Liver (tissue), 9 donors: ENCODE data around the gene ZNF175. TPM values are rescaled to one million over a fixed set of nuclear protein-coding genes. Genes with fewer than 3 reads are reported as not detected.

Experiments used
- DNase-seq: peaks from one replicate; pipeline ENCODE4 v3.0.0-alpha.2; 2017; ENCODE audit warnings: low spot score
- H3K27ac ChIP-seq, 2 donors: one replicate each; pipeline ENCODE4 v1.7.0; 2013; ENCODE audit warnings: inconsistent platforms in 2 of 2, low read length in 2 of 2, control low read depth in 1 of 2, low read depth in 1 of 2, mild to moderate bottlenecking in 1 of 2
- H3K27me3 ChIP-seq, 4 donors: one replicate each; pipeline versions ENCODE4 v1.6.1 to v1.7.0; 2013; ENCODE audit warnings: low read length in 3 of 4, inconsistent platforms in 1 of 4, mild to moderate bottlenecking in 1 of 4, moderate library complexity in 1 of 4; ENCODE audit not compliant: control insufficient read depth in 4 of 4, insufficient read depth in 4 of 4
- H3K36me3 ChIP-seq, 4 donors: one replicate each; pipeline versions ENCODE4 v1.6.1 to v1.7.0; 2013; ENCODE audit warnings: low read length in 3 of 4, mild to moderate bottlenecking in 3 of 4, low read depth in 1 of 4, moderate library complexity in 1 of 4; ENCODE audit not compliant: control insufficient read depth in 4 of 4, insufficient read depth in 3 of 4
- H3K4me1 ChIP-seq, 4 donors: one replicate each; pipeline versions ENCODE4 v1.6.1 to v1.7.0; 2013; ENCODE audit warnings: low read length in 3 of 4, mild to moderate bottlenecking in 3 of 4, moderate library complexity in 1 of 4; ENCODE audit not compliant: control insufficient read depth in 4 of 4, insufficient read depth in 4 of 4
- H3K4me3 ChIP-seq, 3 donors: one replicate each; pipeline versions ENCODE4 v1.6.1 to v1.7.0; 2013; ENCODE audit warnings: low read length in 3 of 3, control low read depth in 1 of 3, low read depth in 1 of 3, mild to moderate bottlenecking in 1 of 3
- H3K9ac ChIP-seq, 2 donors: one replicate each; pipeline ENCODE4 v1.7.0; 2013; ENCODE audit warnings: low read length in 2 of 2, mild to moderate bottlenecking in 2 of 2, moderate library complexity in 2 of 2, control low read depth in 1 of 2, low read depth in 1 of 2
- H3K9me3 ChIP-seq, 4 donors: one replicate each; pipeline versions ENCODE4 v1.6.1 to v1.7.0; 2013; ENCODE audit warnings: low read length in 3 of 4; ENCODE audit not compliant: control insufficient read depth in 4 of 4
- FOXA1 ChIP-seq: IDR thresholded peaks from 2 replicates; pipeline ENCODE4 v1.6.1; 2016; ENCODE audit warnings: antibody characterized with exemption
- FOXA2 ChIP-seq: IDR thresholded peaks from 2 replicates; pipeline ENCODE4 v1.6.1; 2016; ENCODE audit warnings: antibody characterized with exemption
- GABPA ChIP-seq, 2 donors: IDR thresholded peaks in 1 of 2; conservative IDR thresholded peaks in 1 of 2; 2 replicates each; pipeline ENCODE4 v1.6.1; 2016; ENCODE audit warnings: antibody characterized with exemption in 2 of 2, mild to moderate bottlenecking in 1 of 2, moderate library complexity in 1 of 2
- HNF4A ChIP-seq, 2 donors: conservative IDR thresholded peaks; 2 replicates each; pipeline ENCODE4 v1.6.1; 2016; ENCODE audit warnings: antibody characterized with exemption in 2 of 2, mild to moderate bottlenecking in 2 of 2
- HNF4G ChIP-seq: IDR thresholded peaks from 2 replicates; pipeline ENCODE4 v1.6.1; 2016; ENCODE audit warnings: antibody characterized with exemption
- JUND ChIP-seq, 2 donors: IDR thresholded peaks; 2 replicates each; pipeline ENCODE4 v1.6.1; 2016; ENCODE audit warnings: antibody characterized with exemption in 2 of 2
- NR2F2 ChIP-seq: IDR thresholded peaks from 2 replicates; pipeline ENCODE4 v1.6.1; 2016; ENCODE audit warnings: antibody characterized with exemption
- TAF1 ChIP-seq: conservative IDR thresholded peaks from 2 replicates; pipeline ENCODE4 v1.6.1; 2016; ENCODE audit warnings: antibody characterized with exemption, mild to moderate bottlenecking
- YY1 ChIP-seq: IDR thresholded peaks from 2 replicates; pipeline ENCODE4 v1.6.1; 2016; ENCODE audit warnings: antibody characterized with exemption, mild to moderate bottlenecking
- WGBS: extraction: QIAGEN DNeasy Blood & Tissue Kit; methylation state at CpG from one replicate; pipeline ENCODE4 v1.1.7; 2013; 5-methylcytosine and 5-hydroxymethylcytosine counted together
- polyA plus RNA-seq, 2 donors: library from polyadenylated mRNA; stranded (reverse) in 1 of 2; unstranded in 1 of 2; fragments of 200-250 nt in 1 of 2; fragments of >200 nt in 1 of 2; fragmentation: Nextera tagmentation in 1 of 2; extraction: Ambion mirVana in 1 of 2; gene quantifications; one replicate each; pipeline versions ENCODE4 v1.2.1 to v1.2.3, GENCODE V29; 2013 to 2015
- total RNA-seq, 2 donors: library from RNA; depleted of rRNA; stranded (reverse); fragments of >200 nt; gene quantifications; one replicate each; pipeline ENCODE4 v1.2.3, GENCODE V29; 2014
- TF ChIP-seq, protein P1 (sequence below): IDR thresholded peaks from 2 replicates; pipeline ENCODE4 v1.6.1; 2016; ENCODE audit warnings: antibody characterized with exemption
- TF ChIP-seq, protein P2 (sequence below): IDR thresholded peaks from 2 replicates; pipeline ENCODE4 v1.6.1; 2016; ENCODE audit warnings: antibody characterized with exemption
- TF ChIP-seq, protein P3 (sequence below): fragments of 150-350 bp; IDR thresholded peaks from 2 replicates; pipeline ENCODE4 v1.5.1; 2017; ENCODE audit warnings: improper control_type of control experiment, low read depth, low read length; ENCODE audit not compliant: missing input control
- TF ChIP-seq, protein P4 (sequence below): IDR thresholded peaks from 2 replicates; pipeline ENCODE4 v1.6.1; 2016; ENCODE audit warnings: antibody characterized with exemption
- donor health status: healthy.
- donor health status: healthy.
- donor health status: healthy.
- donor health status: healthy.
- donor health status: healthy.

Gene ZNF175
- total and polyA plus RNA-seq, 4 donors = 0.60 to 5.3 (median 2.5) TPM

DNA sequence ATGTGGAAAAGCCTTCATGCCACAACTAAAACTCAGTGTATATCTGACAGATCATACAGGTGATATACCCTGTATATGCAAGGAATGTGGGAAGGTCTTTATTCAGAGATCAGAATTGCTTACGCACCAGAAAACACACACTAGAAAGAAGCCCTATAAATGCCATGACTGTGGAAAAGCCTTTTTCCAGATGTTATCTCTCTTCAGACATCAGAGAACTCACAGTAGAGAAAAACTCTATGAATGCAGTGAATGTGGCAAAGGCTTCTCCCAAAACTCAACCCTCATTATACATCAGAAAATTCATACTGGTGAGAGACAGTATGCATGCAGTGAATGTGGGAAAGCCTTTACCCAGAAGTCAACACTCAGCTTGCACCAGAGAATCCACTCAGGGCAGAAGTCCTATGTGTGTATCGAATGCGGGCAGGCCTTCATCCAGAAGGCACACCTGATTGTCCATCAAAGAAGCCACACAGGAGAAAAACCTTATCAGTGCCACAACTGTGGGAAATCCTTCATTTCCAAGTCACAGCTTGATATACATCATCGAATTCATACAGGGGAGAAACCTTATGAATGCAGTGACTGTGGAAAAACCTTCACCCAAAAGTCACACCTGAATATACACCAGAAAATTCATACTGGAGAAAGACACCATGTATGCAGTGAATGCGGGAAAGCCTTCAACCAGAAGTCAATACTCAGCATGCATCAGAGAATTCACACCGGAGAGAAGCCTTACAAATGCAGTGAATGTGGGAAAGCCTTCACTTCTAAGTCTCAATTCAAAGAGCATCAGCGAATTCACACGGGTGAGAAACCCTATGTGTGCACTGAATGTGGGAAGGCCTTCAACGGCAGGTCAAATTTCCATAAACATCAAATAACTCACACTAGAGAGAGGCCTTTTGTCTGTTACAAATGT lies 16.4 kb downstream of the ZNF175 start:
- 98% methylated on average over 9 of the region's 9 CpGs for WGBS
- Histone ChIP-seq H3K9me3 (peaks cover 16 to 50% (median 38%) of the 10 kb centered on the region in 4 donors), H3K27ac (no peak overlapping the region), H3K9ac (no peak overlapping the region), H3K27me3 (no peaks in the 10 kb centered on the region), H3K4me1 (no peaks in the 10 kb centered on the region), H3K36me3 (peaks cover 10 to 50% (median 45%) of the 10 kb centered on the region in 4 donors), H3K4me3 (peak overlapping the region in 2 of 3 donors; percentile 45 to 77)
- no peak for DNase-seq
- TF ChIP-seq YY1 (no peak), JUND (IDR thresholded peaks at IDR 0.05) (no peak), HNF4G (no peak), FOXA1 (no peak), GABPA (IDR thresholded peaks at IDR 0.05 in 1 of 2, conservative IDR thresholded peaks at IDR 0.05 in 1 of 2) (no peak), NR2F2 (no peak), FOXA2 (no peak), HNF4A (conservative IDR thresholded peaks at IDR 0.05) (no peak), TAF1 (no peak)
- TF ChIP-seq, protein P1, sequence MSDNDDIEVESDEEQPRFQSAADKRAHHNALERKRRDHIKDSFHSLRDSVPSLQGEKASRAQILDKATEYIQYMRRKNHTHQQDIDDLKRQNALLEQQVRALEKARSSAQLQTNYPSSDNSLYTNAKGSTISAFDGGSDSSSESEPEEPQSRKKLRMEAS = no peak
- TF ChIP-seq, protein P2, sequence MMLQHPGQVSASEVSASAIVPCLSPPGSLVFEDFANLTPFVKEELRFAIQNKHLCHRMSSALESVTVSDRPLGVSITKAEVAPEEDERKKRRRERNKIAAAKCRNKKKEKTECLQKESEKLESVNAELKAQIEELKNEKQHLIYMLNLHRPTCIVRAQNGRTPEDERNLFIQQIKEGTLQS = no peak
- TF ChIP-seq, protein P3, sequence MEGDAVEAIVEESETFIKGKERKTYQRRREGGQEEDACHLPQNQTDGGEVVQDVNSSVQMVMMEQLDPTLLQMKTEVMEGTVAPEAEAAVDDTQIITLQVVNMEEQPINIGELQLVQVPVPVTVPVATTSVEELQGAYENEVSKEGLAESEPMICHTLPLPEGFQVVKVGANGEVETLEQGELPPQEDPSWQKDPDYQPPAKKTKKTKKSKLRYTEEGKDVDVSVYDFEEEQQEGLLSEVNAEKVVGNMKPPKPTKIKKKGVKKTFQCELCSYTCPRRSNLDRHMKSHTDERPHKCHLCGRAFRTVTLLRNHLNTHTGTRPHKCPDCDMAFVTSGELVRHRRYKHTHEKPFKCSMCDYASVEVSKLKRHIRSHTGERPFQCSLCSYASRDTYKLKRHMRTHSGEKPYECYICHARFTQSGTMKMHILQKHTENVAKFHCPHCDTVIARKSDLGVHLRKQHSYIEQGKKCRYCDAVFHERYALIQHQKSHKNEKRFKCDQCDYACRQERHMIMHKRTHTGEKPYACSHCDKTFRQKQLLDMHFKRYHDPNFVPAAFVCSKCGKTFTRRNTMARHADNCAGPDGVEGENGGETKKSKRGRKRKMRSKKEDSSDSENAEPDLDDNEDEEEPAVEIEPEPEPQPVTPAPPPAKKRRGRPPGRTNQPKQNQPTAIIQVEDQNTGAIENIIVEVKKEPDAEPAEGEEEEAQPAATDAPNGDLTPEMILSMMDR = no peak
- TF ChIP-seq, protein P4, sequence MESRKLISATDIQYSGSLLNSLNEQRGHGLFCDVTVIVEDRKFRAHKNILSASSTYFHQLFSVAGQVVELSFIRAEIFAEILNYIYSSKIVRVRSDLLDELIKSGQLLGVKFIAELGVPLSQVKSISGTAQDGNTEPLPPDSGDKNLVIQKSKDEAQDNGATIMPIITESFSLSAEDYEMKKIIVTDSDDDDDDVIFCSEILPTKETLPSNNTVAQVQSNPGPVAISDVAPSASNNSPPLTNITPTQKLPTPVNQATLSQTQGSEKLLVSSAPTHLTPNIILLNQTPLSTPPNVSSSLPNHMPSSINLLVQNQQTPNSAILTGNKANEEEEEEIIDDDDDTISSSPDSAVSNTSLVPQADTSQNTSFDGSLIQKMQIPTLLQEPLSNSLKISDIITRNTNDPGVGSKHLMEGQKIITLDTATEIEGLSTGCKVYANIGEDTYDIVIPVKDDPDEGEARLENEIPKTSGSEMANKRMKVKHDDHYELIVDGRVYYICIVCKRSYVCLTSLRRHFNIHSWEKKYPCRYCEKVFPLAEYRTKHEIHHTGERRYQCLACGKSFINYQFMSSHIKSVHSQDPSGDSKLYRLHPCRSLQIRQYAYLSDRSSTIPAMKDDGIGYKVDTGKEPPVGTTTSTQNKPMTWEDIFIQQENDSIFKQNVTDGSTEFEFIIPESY = no peak

DNA sequence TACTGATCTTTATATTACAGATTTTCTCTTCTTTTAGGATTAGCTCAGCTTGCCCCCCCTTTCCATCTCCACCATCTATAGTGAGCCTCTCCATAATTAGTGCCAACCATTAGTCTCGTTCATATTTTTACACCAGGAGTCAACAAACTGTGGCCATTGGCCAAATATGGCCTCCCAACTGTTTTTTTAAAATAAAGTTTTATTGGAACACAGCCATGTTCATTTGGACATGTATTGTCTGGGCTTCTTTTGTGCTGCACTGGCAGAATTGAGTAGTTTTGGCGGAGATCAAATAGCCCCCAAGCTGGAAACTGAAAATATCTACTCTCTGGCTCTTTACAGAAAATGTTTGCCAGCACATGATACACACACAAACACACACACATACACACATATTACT lies 18.4 kb downstream of the ZNF175 start:
- H3K27ac ChIP-seq = no peak overlapping the region

More for the DNA sequence above, 18.4 kb downstream of the ZNF175 start:
- Histone ChIP-seq H3K36me3 (peaks cover 8 to 37% (median 28%) of the 10 kb centered on the region in 4 donors), H3K27me3 (no peaks in the 10 kb centered on the region), H3K4me3 (no peak overlapping the region), H3K9me3 (peaks cover 13 to 43% (median 35%) of the 10 kb centered on the region in 4 donors), H3K4me1 (peaks cover 0 to 11% (median 8%) of the 10 kb centered on the region in 4 donors), H3K9ac (no peak overlapping the region)
- WGBS = 98% methylated on average over 2 of the region's 2 CpGs
- DNase-seq = no peak
- no peak for TF ChIP-seq TAF1
